T-cell (primary cell): ENCODE results near the gene GPC5. TPM values are rescaled to one million over a fixed set of nuclear protein-coding genes. Genes with fewer than 3 reads are reported as not detected.

Experiments used
- ATAC-seq, 4 experiments: fragments of 200-7000 bp in 3 of 4; fragments of 150-1000 bp in 1 of 4; cut with Tn5 transposase; replicated peaks in 1 of 4; 1 replicate in 3 of 4; 2 replicates in 1 of 4; pipeline ENCODE4 v1.10.0; 2021; ENCODE audit warnings: moderate library complexity in 3 of 4, mild to moderate bottlenecking in 2 of 4, moderate number of reproducible peaks in 1 of 4
- CTCF ChIA-PET, 2 donors: fragments of 300-600 bp; sonication (Branson Sonifier 250); formaldehyde crosslinking; loops; one replicate each; lab custom pipeline; 2022; ENCODE audit warnings: antibody characterized with exemption in 2 of 2; lab: Charles Lee
- POLR2A ChIA-PET, 2 donors: fragments of 300-600 bp; sonication (Branson Sonifier 250); formaldehyde crosslinking; loops; one replicate each; lab custom pipeline; 2022; ENCODE audit warnings: antibody characterized with exemption in 2 of 2; lab: Charles Lee
- DNase-seq, 35 experiments: peaks; one replicate each; pipeline versions ENCODE4 v3.0.0 to v3.0.0-alpha.2; 2013 to 2023
- H3K27ac ChIP-seq: one replicate; pipeline ENCODE4 v1.5.1; 2013; ENCODE audit warnings: low read length
- H3K27me3 ChIP-seq, 2 experiments: replicated peaks in 1 of 2; 1 replicate in 1 of 2; 2 replicates in 1 of 2; pipeline versions ENCODE4 v1.6.1 to v1.7.0; 2013; ENCODE audit warnings: low read length in 1 of 2, mixed read lengths in 1 of 2; ENCODE audit not compliant: control insufficient read depth in 2 of 2, insufficient read depth in 2 of 2; ENCODE audit errors: extremely low read depth in 1 of 2
- H3K36me3 ChIP-seq, 2 donors: 1 replicate in 1 of 2; 2 replicates in 1 of 2; pipeline versions ENCODE4 v1.6.1 to v1.7.0; 2013; ENCODE audit warnings: low read length in 1 of 2; ENCODE audit not compliant: control insufficient read depth in 2 of 2, insufficient read depth in 1 of 2; ENCODE audit errors: extremely low read depth in 1 of 2
- H3K4me1 ChIP-seq, 2 experiments: 1 replicate in 1 of 2; 2 replicates in 1 of 2; pipeline versions ENCODE4 v1.6.1 to v1.7.0; 2013; ENCODE audit warnings: low read length in 2 of 2, mixed read lengths in 1 of 2; ENCODE audit not compliant: insufficient read depth in 2 of 2, control insufficient read depth in 1 of 2; ENCODE audit errors: extremely low read depth in 1 of 2
- H3K4me3 ChIP-seq, 2 donors: 1 replicate in 1 of 2; 2 replicates in 1 of 2; pipeline versions ENCODE4 v1.5.1 to v1.7.0; 2013; ENCODE audit warnings: mild to moderate bottlenecking in 2 of 2, low read length in 1 of 2, moderate library complexity in 1 of 2; ENCODE audit not compliant: control insufficient read depth in 1 of 2; ENCODE audit errors: extremely low read depth in 1 of 2
- H3K9me3 ChIP-seq: 2 replicates; pipeline ENCODE4 v1.7.0; 2013
- H3K27ac Mint-ChIP-seq, 2 donors: one replicate each; pipeline ENCODE4 v1.8.0; 2020 to 2021; ENCODE audit warnings: mild to moderate bottlenecking in 2 of 2, mixed read lengths in 2 of 2
- H3K27me3 Mint-ChIP-seq, 2 donors: one replicate each; pipeline ENCODE4 v1.8.0; 2021 to 2022; ENCODE audit warnings: mixed read lengths in 2 of 2
- H3K36me3 Mint-ChIP-seq: one replicate; pipeline ENCODE4 v1.8.0; 2021; ENCODE audit warnings: mixed read lengths
- H3K4me1 Mint-ChIP-seq, 3 donors: one replicate each; pipeline ENCODE4 v1.8.0; 2020 to 2022; ENCODE audit warnings: mixed read lengths in 3 of 3, mild to moderate bottlenecking in 1 of 3
- H3K4me3 Mint-ChIP-seq, 3 donors: one replicate each; pipeline ENCODE4 v1.8.0; 2020 to 2022; ENCODE audit warnings: mild to moderate bottlenecking in 3 of 3, mixed read lengths in 3 of 3, moderate library complexity in 3 of 3
- H3K9me3 Mint-ChIP-seq, 3 donors: one replicate each; pipeline ENCODE4 v1.8.0; 2020 to 2022; ENCODE audit warnings: mixed read lengths in 3 of 3
- WGBS: methylation state at CpG from one replicate; pipeline ENCODE4 v1.1.5; 2013; ENCODE audit warnings: missing lambda C conversion rate; ENCODE audit not compliant: insufficient coverage; 5-methylcytosine and 5-hydroxymethylcytosine counted together
- total RNA-seq, 35 experiments: library from RNA in 6 of 35; stranded (reverse) in 6 of 35; fragments of 120-200 nt in 1 of 35; gene quantifications; one replicate each; pipeline versions ENCODE4 v1.2.1 to v1.2.4 and lab custom pipeline; 2013 to 2026

GPC5 gene
- total RNA-seq, 5 donors from 2014 or later (not counting 1 experiment from before 2014, with no cell fraction given), result 0.12 to 0.39 (median 0.26) TPM

DNA sequence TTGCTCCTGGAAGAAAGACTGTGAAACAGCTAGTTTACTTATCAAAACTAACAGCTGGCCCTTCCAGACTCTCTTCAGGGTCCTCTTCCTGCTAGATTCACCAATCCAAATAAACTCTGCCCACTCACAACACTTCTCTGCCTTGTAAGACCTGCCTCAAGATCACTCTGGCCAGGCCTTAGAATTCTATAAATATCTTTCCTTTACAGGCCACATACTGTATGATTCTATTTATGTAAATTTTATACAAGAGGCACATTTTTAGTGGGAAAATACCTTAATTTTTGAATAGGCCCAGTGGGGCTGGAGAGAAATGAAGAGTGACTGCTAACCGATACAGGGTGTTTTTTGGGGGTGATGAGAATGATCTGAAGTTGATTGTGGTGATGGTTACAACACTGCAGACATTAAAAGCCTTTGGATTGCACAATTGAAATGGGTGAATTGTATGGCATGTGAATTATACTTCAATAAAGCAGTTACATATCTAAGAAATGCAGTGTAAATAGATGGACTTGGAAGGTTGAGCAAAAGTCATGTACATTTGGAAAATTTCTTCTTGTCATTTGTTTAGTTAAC is 141.8 kb downstream of the GPC5 start:
- H3K9me3 Mint-ChIP-seq, result no peaks in the 10 kb centered on the region
- 85% methylated on average over 1 of the region's 1 CpG for WGBS
- CTCF ChIA-PET, result no interaction called here

DNA sequence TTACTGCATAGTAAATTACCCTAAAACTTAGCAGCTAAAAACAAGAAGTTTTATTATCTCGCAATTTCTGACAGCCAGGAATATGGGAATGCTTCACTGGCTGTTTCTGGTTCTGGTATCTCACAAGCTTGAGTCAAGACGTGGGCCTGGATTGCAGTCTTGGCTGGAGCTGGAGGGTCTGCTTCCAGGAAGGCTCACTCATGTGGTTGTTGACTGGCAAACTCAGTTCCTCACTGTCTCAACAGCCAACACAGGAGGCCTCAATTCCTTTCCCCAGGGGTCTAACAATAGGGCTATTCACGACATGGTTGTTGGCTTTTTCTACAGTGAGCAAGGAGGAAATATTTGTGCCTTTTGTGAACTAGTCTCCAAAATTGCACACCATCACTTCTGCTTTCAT is 146.3 kb downstream of the GPC5 start:
- WGBS, result 42% methylated on average over 2 of the region's 3 CpGs
- H3K36me3 Mint-ChIP-seq, result no peaks in the 10 kb centered on the region

More for the DNA sequence above, 141.8 kb downstream of the GPC5 start:
- Mint-ChIP-seq H3K27me3 (no peaks in the 10 kb centered on the region), H3K27ac (no peak overlapping the region), H3K4me1 (no peaks in the 10 kb centered on the region), H3K36me3 (no peaks in the 10 kb centered on the region), H3K4me3 (no peak overlapping the region)
- POLR2A ChIA-PET, result no interaction called here
- Histone ChIP-seq H3K4me3 (no peak overlapping the region), H3K27ac (no peak overlapping the region), H3K9me3 (no peaks in the 10 kb centered on the region), H3K27me3 (no peaks in the 10 kb centered on the region), H3K36me3 (no peaks in the 10 kb centered on the region), H3K4me1 (no peaks in the 10 kb centered on the region)
- DNase-seq, result no peak
- no peak for ATAC-seq

DNA sequence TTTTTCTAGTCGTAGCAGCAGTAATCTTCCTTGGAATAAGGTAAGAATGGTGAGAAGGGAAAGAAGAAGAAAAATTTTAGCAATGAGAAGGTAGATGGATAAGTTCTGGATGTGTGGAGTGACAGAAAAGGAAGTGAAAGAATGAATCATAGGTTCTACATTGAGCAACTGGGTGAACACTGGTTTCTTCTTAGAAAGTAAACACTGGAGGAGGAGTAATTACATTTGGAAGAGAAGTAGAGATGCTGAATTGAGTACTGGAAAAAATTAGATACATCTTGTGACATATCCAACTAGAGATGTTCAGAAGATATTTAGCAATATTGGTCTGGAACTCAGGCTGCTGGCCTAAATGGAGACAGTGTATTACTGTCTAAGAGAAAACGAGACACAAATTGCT is 148.5 kb downstream of the GPC5 start:
- Mint-ChIP-seq H3K4me3 (no peak overlapping the region), H3K4me1 (no peaks in the 10 kb centered on the region)
- CTCF ChIA-PET, result interaction anchor here in 1 of 2 donors (0.6 kb wide), 1 partner anchor 29 kb away, joined by 3 read pairs; no protein-coding TSS in a partner anchor

More for the DNA sequence above, 146.3 kb downstream of the GPC5 start:
- DNase-seq, result no peak
- peaks cover 0 to 5% (median 0%) of the 10 kb centered on the region in 3 donors for H3K9me3 Mint-ChIP-seq
- POLR2A ChIA-PET, result no interaction called here
- H3K36me3 ChIP-seq, result no peaks in the 10 kb centered on the region
- no peak overlapping the region for H3K27ac ChIP-seq
- H3K4me1 Mint-ChIP-seq, result no peaks in the 10 kb centered on the region
- CTCF ChIA-PET, result no interaction called here
- H3K27ac Mint-ChIP-seq, result no peak overlapping the region
- H3K4me1 ChIP-seq, result no peaks in the 10 kb centered on the region
- H3K4me3 Mint-ChIP-seq, result no peak overlapping the region
- H3K4me3 ChIP-seq, result no peak overlapping the region
- no peak for ATAC-seq
- no peaks in the 10 kb centered on the region for H3K27me3 Mint-ChIP-seq
- H3K27me3 ChIP-seq, result no peaks in the 10 kb centered on the region
- H3K9me3 ChIP-seq, result no peaks in the 10 kb centered on the region

DNA sequence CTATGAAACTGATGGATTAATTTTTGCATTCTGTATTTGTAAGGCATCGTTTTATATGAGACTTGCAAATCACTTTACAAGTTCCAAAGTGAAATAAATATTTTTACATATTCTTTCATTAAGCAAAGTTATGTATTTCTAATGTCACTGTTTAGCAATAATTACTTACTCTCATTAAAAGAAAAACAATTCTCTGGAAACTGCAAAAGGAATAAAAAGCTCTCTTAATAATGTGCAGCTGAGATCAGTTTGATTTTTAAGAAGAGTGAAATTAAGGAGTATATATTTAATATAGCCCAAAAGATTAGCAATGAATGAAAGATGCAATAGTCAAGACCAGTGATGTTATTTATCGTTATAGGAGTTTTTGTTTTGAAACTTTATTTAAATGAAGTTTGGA is 155.2 kb downstream of the GPC5 start:
- H3K36me3 ChIP-seq, result no peaks in the 10 kb centered on the region
- ChIA-PET CTCF (no interaction called here), POLR2A (no interaction called here)
- no CpG with 5 or more reads among the region's 2 CpGs for WGBS
- no peaks in the 10 kb centered on the region for H3K9me3 ChIP-seq
- Mint-ChIP-seq H3K4me1 (no peaks in the 10 kb centered on the region), H3K27ac (no peak overlapping the region), H3K4me3 (no peak overlapping the region), H3K27me3 (no peaks in the 10 kb centered on the region), H3K36me3 (no peaks in the 10 kb centered on the region), H3K9me3 (peaks cover 6 to 13% (median 11%) of the 10 kb centered on the region in 3 donors)
- H3K4me3 ChIP-seq, result no peak overlapping the region
- H3K27ac ChIP-seq, result no peak overlapping the region
- DNase-seq, result no peak
- H3K4me1 ChIP-seq, result no peaks in the 10 kb centered on the region
- H3K27me3 ChIP-seq, result no peaks in the 10 kb centered on the region
- no peak for ATAC-seq

More for the DNA sequence above, 148.5 kb downstream of the GPC5 start:
- Mint-ChIP-seq H3K9me3 (peaks cover 5 to 9% (median 7%) of the 10 kb centered on the region in 3 donors), H3K36me3 (no peaks in the 10 kb centered on the region), H3K27me3 (no peaks in the 10 kb centered on the region), H3K27ac (no peak overlapping the region)
- Histone ChIP-seq H3K36me3 (no peaks in the 10 kb centered on the region), H3K27me3 (no peaks in the 10 kb centered on the region), H3K4me1 (no peaks in the 10 kb centered on the region), H3K27ac (no peak overlapping the region), H3K4me3 (no peak overlapping the region), H3K9me3 (no peaks in the 10 kb centered on the region)
- POLR2A ChIA-PET, result no interaction called here
- no peak for DNase-seq
- no peak for ATAC-seq
- WGBS, result 50% methylated on average over 1 of the region's 2 CpGs

- DNase-seq (no peak), ATAC-seq (no peak)
- no peaks in the 10 kb centered on the region for H3K9me3 ChIP-seq
- H3K4me3 ChIP-seq, result no peak overlapping the region
- Mint-ChIP-seq H3K27ac (no peak overlapping the region), H3K36me3 (no peaks in the 10 kb centered on the region), H3K27me3 (no peaks in the 10 kb centered on the region), H3K9me3 (peaks cover 4 to 13% (median 11%) of the 10 kb centered on the region in 3 donors), H3K4me3 (no peak overlapping the region), H3K4me1 (no peaks in the 10 kb centered on the region)
- H3K27me3 ChIP-seq, result no peaks in the 10 kb centered on the region
- WGBS, result no CpG with 5 or more reads among the region's 1 CpG
- H3K36me3 ChIP-seq, result no peaks in the 10 kb centered on the region
- H3K4me1 ChIP-seq, result no peaks in the 10 kb centered on the region
- H3K27ac ChIP-seq, result no peak overlapping the region
- ChIA-PET CTCF (no interaction called here), POLR2A (no interaction called here)
These were observed 155.7 kb downstream of the GPC5 start for GRCh38 chr13:91554101-91554500.

GRCh38 chr13:91557328-91558090 is 159.1 kb downstream of the GPC5 start:
- POLR2A ChIA-PET, result no interaction called here
- H3K9me3 ChIP-seq, result no peaks in the 10 kb centered on the region
- ATAC-seq (no peak), DNase-seq (no peak)
- no peaks in the 10 kb centered on the region for H3K36me3 Mint-ChIP-seq
- no peaks in the 10 kb centered on the region for H3K36me3 ChIP-seq
- no peaks in the 10 kb centered on the region for H3K27me3 Mint-ChIP-seq
- peaks cover 0 to 8% (median 4%) of the 10 kb centered on the region in 3 donors for H3K9me3 Mint-ChIP-seq
- WGBS, result 58% methylated on average over 4 of the region's 5 CpGs
- no peak overlapping the region for H3K4me3 Mint-ChIP-seq
- no peak overlapping the region for H3K27ac ChIP-seq
- no peak overlapping the region for H3K27ac Mint-ChIP-seq
- CTCF ChIA-PET, result no interaction called here
- no peaks in the 10 kb centered on the region for H3K4me1 Mint-ChIP-seq
- no peaks in the 10 kb centered on the region for H3K4me1 ChIP-seq
- H3K27me3 ChIP-seq, result no peaks in the 10 kb centered on the region
- H3K4me3 ChIP-seq, result no peak overlapping the region
